GM18508 (cell line): ENCODE results near the gene PAX5.

Experiments used
- ATAC-seq: cut with Tn5 transposase; IDR thresholded peaks from one replicate; pipeline ENCODE4 v1.9.1; 2021; ENCODE audit warnings: moderate number of reproducible peaks; ENCODE audit not compliant: insufficient read depth, unreplicated experiment

PAX5 gene

GRCh38 chr9:36938617-36939016 lies 95.5 kb downstream of the PAX5 start:
- ATAC-seq = no peak

DNA sequence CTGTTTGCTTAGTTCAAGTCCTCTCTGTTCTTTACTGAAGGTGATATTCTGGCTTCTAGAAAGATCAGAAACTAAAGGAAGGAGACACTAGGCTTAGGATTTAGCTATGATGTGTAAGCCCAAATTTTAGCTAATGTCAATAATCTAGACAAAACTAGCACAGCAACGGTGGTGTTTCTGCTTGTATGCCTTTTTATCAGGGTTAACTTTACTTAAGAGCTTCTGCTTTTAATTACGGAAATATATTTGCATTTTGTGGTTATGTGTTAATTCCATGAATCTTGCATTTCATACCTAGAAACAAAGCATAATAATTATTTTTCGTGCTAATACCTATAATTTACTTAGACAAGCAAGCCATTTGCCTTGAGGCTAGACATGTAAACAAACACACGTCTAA lies 96.1 kb downstream of the PAX5 start:
- ATAC-seq = no peak

DNA sequence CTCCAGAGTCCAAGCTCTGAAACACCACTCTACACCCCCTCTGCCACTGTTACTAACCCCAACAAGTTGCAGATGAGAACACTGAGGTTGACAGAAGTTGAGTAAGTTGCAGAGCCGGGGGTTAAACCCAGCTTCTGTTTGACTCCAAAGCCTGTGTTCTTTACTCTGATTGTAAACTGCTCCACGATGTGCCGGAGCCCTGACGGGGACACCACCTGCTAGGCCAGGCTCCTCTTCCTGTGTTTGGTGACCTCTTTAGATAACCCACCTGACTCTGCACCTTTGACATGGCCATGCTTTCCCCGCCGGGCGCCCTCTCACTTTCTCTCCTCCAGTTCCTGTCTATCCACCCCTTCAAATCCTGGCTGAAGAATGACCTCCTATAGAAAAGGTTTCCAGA lies 96.7 kb downstream of the PAX5 start:
- no peak for ATAC-seq

- no peak for ATAC-seq
Measured at GRCh38 chr9:36936498-36936831, 97.6 kb downstream of the PAX5 start.

DNA sequence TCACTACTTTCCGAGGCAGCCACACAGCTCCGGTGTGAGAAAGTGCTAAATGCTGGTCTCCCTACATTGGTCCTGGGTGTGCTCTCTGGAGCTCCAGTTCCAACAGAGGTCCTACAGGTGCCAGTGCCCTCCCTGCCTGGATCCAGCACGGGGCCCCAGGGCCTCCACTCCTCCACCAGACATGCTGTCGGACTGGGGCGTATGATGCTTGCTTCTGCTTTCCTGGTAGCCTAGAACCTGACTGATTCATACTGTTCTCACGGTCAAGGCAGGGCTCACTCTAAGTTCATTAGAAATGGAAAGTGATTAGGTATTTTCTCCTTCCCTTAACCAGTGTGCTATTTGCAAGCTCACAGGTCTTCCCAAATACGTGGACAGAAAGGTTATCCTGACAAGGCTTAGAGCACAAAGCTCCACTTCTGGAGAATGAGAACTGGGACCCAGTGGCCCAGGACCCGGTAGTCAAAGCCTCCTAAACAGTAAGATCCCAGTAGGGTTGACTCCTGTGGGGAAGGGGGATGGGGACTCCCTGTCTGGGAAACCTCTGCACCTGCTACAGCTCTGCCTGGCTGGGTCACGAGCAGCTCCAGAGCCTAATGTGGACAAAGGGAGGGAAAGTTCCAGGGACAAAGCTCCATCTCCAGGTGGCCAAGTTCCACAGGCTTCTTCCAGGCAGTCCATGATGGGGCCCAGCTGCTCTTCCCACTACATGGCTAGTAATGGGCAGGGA lies 98.1 kb downstream of the PAX5 start:
- peak; percentile 56 for ATAC-seq

DNA sequence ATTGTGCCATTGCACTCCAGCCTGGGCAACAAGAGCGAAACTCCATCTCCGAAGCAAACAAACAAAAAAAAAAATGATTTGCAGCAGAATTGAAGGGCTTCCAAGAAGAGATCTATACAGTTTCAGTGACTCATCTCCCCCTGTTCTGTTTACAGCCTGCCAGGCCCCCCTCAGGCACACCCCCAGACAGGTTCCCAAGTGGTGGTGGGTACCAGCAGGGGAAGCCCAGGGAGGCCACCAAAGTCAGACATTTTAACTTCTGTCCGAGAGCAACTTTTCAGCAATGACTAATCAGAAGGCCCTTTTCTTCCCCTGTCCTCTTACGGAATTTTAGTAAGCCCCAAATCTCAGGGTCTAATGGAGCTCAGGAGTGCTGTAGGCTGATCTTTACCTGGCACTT lies 98.7 kb downstream of the PAX5 start:
- no peak for ATAC-seq

DNA sequence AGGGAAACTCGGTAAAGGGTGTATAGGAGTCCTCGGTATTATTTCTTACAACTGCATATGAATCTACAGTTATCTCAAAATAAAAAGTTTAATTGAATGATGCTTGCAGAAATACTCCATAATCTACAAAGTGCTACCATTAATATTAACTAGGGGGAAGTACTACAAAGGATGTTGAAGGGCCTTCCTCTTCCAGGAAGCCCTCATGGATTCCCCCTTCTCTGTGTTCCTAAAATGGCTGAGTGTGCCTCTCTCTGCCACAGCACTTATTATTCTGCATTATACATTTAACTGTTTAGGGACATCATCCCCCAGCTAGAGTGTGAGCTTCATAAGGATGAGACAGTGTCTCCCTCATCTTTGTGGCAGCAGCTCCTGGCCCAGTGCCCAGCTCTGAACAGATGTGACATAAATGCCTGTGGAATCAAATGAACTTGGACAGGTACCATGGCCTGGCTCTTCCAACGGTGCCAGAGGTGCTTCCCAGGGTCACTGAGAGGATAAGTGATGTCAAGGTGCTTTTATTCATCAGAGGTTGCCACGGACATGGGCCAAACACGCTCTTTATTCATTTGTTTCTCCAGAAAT lies 99.5 kb downstream of the PAX5 start:
- no peak for ATAC-seq

GRCh38 chr9:36933676-36934215 lies 100.3 kb downstream of the PAX5 start:
- ATAC-seq = no peak

DNA sequence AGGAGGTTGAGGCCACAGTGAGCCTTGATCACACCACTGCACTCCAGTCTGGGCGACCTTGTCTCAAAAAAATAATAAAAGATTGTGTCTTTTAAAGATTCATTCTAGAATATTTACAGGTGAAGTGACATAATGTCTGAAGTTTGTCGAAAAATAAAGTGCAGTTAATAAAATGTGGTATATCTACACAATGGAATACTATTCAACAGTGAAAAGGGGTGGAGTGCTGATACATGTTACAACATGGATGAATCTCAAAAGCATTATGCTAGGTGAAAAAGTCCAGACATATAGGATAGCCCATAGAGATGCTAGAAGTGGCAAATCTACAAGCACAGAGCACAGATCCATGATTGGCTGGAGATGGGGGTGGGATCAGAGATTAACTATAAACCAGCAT lies 101.9 kb downstream of the PAX5 start:
- no peak for ATAC-seq

DNA sequence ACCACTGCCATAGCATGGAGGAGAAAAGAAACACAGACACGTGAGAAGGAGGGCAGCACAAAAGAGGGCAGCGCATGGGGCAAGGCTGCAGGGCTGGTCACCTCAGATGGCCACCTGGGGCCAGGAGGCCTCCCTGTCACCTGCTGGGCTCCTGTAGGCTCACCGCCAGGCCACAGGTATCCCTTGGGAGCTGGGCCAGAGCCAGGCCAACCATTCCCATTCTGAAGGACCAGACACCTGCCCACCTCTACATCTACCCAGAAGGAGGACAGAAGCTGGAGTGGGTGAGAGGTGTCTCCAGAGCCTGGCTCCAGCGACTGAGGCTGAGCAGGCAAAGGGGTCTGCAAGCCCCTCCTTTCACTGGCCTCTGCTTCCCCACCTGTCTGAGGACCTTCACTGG lies 103.1 kb downstream of the PAX5 start:
- ATAC-seq = no peak

GRCh38 chr9:36929350-36929675 lies 104.8 kb downstream of the PAX5 start:
- ATAC-seq = no peak

GRCh38 chr9:36928670-36929349 lies 105.3 kb downstream of the PAX5 start:
- ATAC-seq = no peak

GRCh38 chr9:36928210-36928609 lies 105.9 kb downstream of the PAX5 start:
- no peak for ATAC-seq

GRCh38 chr9:36924757-36925432 lies 109.2 kb downstream of the PAX5 start:
- no peak for ATAC-seq

GRCh38 chr9:36924071-36924470 lies 110.0 kb downstream of the PAX5 start:
- peak; percentile 40 for ATAC-seq

- no peak for ATAC-seq
Measured at GRCh38 chr9:36923025-36923625, 110.9 kb downstream of the PAX5 start.

DNA sequence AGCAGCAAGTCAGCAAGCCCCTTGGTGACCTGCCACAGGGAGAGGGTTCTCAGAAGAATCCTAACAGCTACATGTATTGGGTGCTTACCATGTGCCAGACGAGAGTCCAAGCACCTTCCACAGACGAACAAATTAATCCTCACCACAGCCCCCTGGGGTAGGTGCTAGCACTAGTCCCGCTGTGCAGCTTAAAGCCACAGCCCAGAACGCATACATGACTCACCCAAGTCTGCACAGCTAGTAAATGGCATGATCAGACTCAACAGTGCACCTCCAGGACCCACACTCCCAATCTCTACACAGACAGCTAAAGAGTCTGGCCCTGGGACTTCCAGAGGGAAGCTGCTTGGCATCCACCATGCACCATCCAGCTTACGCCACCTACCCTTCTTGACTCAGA lies 111.5 kb downstream of the PAX5 start:
- no peak for ATAC-seq

- ATAC-seq = no peak
Measured at GRCh38 chr9:36914212-36914577, 119.9 kb downstream of the PAX5 start.

- no peak for ATAC-seq
Measured at GRCh38 chr9:36913393-36914211, 120.5 kb downstream of the PAX5 start.

DNA sequence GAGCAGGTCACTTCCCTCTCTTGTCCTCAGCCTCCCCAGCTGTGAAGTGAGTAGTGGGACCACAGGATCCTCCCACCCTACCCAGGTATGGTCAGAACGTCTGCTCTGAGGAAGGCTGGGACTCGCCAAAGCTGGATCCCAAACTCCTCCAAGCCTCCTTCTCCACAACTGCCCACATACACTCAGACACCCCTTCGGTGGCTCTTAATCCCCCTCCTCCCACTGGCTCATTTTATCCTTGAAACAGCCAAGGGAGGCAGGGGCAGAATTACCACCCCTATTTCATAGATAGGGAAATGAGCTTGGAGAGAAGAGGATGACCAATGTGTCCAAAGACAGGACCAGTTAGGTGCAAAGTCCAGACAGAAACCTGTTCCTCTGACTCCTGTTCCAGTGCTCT lies 121.4 kb downstream of the PAX5 start:
- no peak for ATAC-seq
